GM12892 (cell line): ENCODE measurements around the gene FMN2.

Experiments
- POLR2A ChIP-seq: IDR thresholded peaks from 2 replicates; pipeline ENCODE4 v1.6.1; 2011; ENCODE audit warnings: low read depth, low read length, control low read depth
- POLR2AphosphoS5 ChIP-seq: IDR thresholded peaks from 2 replicates; pipeline ENCODE4 v1.6.1; 2011; ENCODE audit warnings: low read depth, low read length, control low read depth

- TF ChIP-seq POLR2A (no peak), POLR2AphosphoS5 (no peak)
Measured at GRCh38 chr1:240304466-240304865, 212.8 kb downstream of the FMN2 start.
